Activated T-helper 2 cell treated with anti-CD3 and anti-CD28 coated beads, Interferon-gamma antibody, Interleukin-2, Interleukin-4, amounts not matched to agents 10 μg/mL and 5 μg/mL and 100 μg/mL, durations not matched to agents 14 hours and 24 hours and 36 hours (primary cell): ENCODE measurements around the gene HS3ST3A1. TPM values are rescaled to one million over a fixed set of nuclear protein-coding genes. Genes with fewer than 3 reads are reported as not detected.

Experiments
- DNase-seq: peaks from one replicate; pipeline ENCODE4 v3.0.0; 2021; ENCODE audit warnings: low spot score
- H3K27ac Mint-ChIP-seq: one replicate; pipeline ENCODE4 v1.8.0; 2021; ENCODE audit warnings: mixed read lengths
- H3K27me3 Mint-ChIP-seq: one replicate; pipeline ENCODE4 v1.8.0; 2021; ENCODE audit warnings: low read depth, mixed read lengths
- H3K36me3 Mint-ChIP-seq: one replicate; pipeline ENCODE4 v1.8.0; 2021; ENCODE audit warnings: low read depth, mixed read lengths
- H3K4me1 Mint-ChIP-seq: one replicate; pipeline ENCODE4 v1.8.0; 2021; ENCODE audit warnings: low read depth, mixed read lengths
- H3K4me3 Mint-ChIP-seq: one replicate; pipeline ENCODE4 v1.8.0; 2021; ENCODE audit warnings: low read depth, mild to moderate bottlenecking, moderate library complexity, mixed read lengths
- H3K9me3 Mint-ChIP-seq: one replicate; pipeline ENCODE4 v1.8.0; 2021; ENCODE audit warnings: mixed read lengths
- intact Hi-C: fragments of 100-400 bp; cut with micrococcal nuclease; formaldehyde crosslinking; loops from one replicate; pipeline ENCODE4 v1.15.1; 2023
- total RNA-seq: library from RNA; stranded (reverse); gene quantifications from 2 replicates; pipeline ENCODE4 v1.2.3, GENCODE V29; 2022

The HS3ST3A1 gene
- total RNA-seq, 1 donor from 2014 or later = 1.2 TPM

- no peak overlapping the region for H3K4me3 Mint-ChIP-seq
- H3K27me3 Mint-ChIP-seq = peaks cover 52% of the 10 kb centered on the region
- peak; percentile 66 for DNase-seq
- H3K9me3 Mint-ChIP-seq = no peaks in the 10 kb centered on the region
- H3K4me1 Mint-ChIP-seq = peaks cover 8% of the 10 kb centered on the region
- H3K36me3 Mint-ChIP-seq = no peaks in the 10 kb centered on the region
- intact Hi-C loops = loop anchor here (1.0 to 5.0 kb wide), 3 partner anchors 607 to 1331 kb away; no protein-coding TSS in a partner anchor
- no peak overlapping the region for H3K27ac Mint-ChIP-seq
These were observed 6.7 kb downstream of the HS3ST3A1 start for GRCh38 chr17:13594762-13595598.

- DNase-seq = no peak
- no peaks in the 10 kb centered on the region for H3K9me3 Mint-ChIP-seq
- no peak overlapping the region for H3K4me3 Mint-ChIP-seq
- no peak overlapping the region for H3K27ac Mint-ChIP-seq
- intact Hi-C loops = no loop called here
- H3K36me3 Mint-ChIP-seq = no peaks in the 10 kb centered on the region
- H3K4me1 Mint-ChIP-seq = peaks cover 8% of the 10 kb centered on the region
- H3K27me3 Mint-ChIP-seq = peaks cover 48% of the 10 kb centered on the region
These were observed 7.4 kb downstream of the HS3ST3A1 start for GRCh38 chr17:13594310-13594709.

- DNase-seq = no peak
- Mint-ChIP-seq H3K9me3 (no peaks in the 10 kb centered on the region), H3K4me3 (no peak overlapping the region), H3K4me1 (peaks cover 8% of the 10 kb centered on the region), H3K27me3 (peaks cover 42% of the 10 kb centered on the region), H3K27ac (no peak overlapping the region), H3K36me3 (no peaks in the 10 kb centered on the region)
- intact Hi-C loops = no loop called here
These were observed 8.0 kb downstream of the HS3ST3A1 start for GRCh38 chr17:13593757-13594156.

GRCh38 chr17:13593021-13593751, 8.5 kb downstream of the HS3ST3A1 start:
- Mint-ChIP-seq H3K36me3 (no peaks in the 10 kb centered on the region), H3K27ac (no peak overlapping the region), H3K4me1 (peaks cover 8% of the 10 kb centered on the region), H3K4me3 (no peak overlapping the region), H3K9me3 (no peaks in the 10 kb centered on the region), H3K27me3 (peaks cover 38% of the 10 kb centered on the region)
- intact Hi-C loops = no loop called here
- no peak for DNase-seq

GRCh38 chr17:13592427-13592826, 9.3 kb downstream of the HS3ST3A1 start:
- H3K4me3 Mint-ChIP-seq = no peak overlapping the region
- H3K27me3 Mint-ChIP-seq = peaks cover 34% of the 10 kb centered on the region
- no peak for DNase-seq
- intact Hi-C loops = no loop called here
- H3K27ac Mint-ChIP-seq = no peak overlapping the region
- H3K4me1 Mint-ChIP-seq = peaks cover 7% of the 10 kb centered on the region
- no peaks in the 10 kb centered on the region for H3K9me3 Mint-ChIP-seq
- H3K36me3 Mint-ChIP-seq = no peaks in the 10 kb centered on the region

GRCh38 chr17:13590441-13590840, 11.3 kb downstream of the HS3ST3A1 start:
- intact Hi-C loops = no loop called here
- Mint-ChIP-seq H3K36me3 (no peaks in the 10 kb centered on the region), H3K27ac (no peak overlapping the region), H3K27me3 (peaks cover 18% of the 10 kb centered on the region), H3K4me1 (peaks cover 7% of the 10 kb centered on the region), H3K9me3 (no peaks in the 10 kb centered on the region), H3K4me3 (no peak overlapping the region)
- DNase-seq = no peak

GRCh38 chr17:13589658-13590057, 12.1 kb downstream of the HS3ST3A1 start:
- intact Hi-C loops = no loop called here
- DNase-seq = no peak
- Mint-ChIP-seq H3K4me1 (peaks cover 1% of the 10 kb centered on the region), H3K4me3 (no peak overlapping the region), H3K36me3 (no peaks in the 10 kb centered on the region), H3K27ac (no peak overlapping the region), H3K27me3 (peaks cover 10% of the 10 kb centered on the region), H3K9me3 (no peaks in the 10 kb centered on the region)

GRCh38 chr17:13587487-13588338, 14.0 kb downstream of the HS3ST3A1 start:
- Mint-ChIP-seq H3K27me3 (peaks cover 8% of the 10 kb centered on the region), H3K27ac (no peak overlapping the region), H3K4me3 (no peak overlapping the region), H3K4me1 (no peaks in the 10 kb centered on the region), H3K36me3 (no peaks in the 10 kb centered on the region), H3K9me3 (no peaks in the 10 kb centered on the region)
- DNase-seq = no peak
- intact Hi-C loops = no loop called here

- H3K4me1 Mint-ChIP-seq = no peaks in the 10 kb centered on the region
- no peaks in the 10 kb centered on the region for H3K36me3 Mint-ChIP-seq
- no peak overlapping the region for H3K4me3 Mint-ChIP-seq
- DNase-seq = no peak
- peaks cover 7% of the 10 kb centered on the region for H3K27me3 Mint-ChIP-seq
- H3K9me3 Mint-ChIP-seq = no peaks in the 10 kb centered on the region
- H3K27ac Mint-ChIP-seq = no peak overlapping the region
- intact Hi-C loops = no loop called here
These were observed 17.0 kb downstream of the HS3ST3A1 start for GRCh38 chr17:13584701-13585080.

GRCh38 chr17:13583996-13584700, 17.6 kb downstream of the HS3ST3A1 start:
- H3K36me3 Mint-ChIP-seq = no peaks in the 10 kb centered on the region
- H3K27ac Mint-ChIP-seq = no peak overlapping the region

GRCh38 chr17:13582776-13583547, 18.8 kb downstream of the HS3ST3A1 start:
- Mint-ChIP-seq H3K4me1 (no peaks in the 10 kb centered on the region), H3K27me3 (peaks cover 6% of the 10 kb centered on the region), H3K9me3 (no peaks in the 10 kb centered on the region), H3K36me3 (no peaks in the 10 kb centered on the region), H3K27ac (no peak overlapping the region), H3K4me3 (no peak overlapping the region)
- no peak for DNase-seq
- intact Hi-C loops = no loop called here

More at GRCh38 chr17:13583996-13584700, 17.6 kb downstream of the HS3ST3A1 start:
- peaks cover 6% of the 10 kb centered on the region for H3K27me3 Mint-ChIP-seq
- H3K9me3 Mint-ChIP-seq = no peaks in the 10 kb centered on the region
- H3K4me1 Mint-ChIP-seq = no peaks in the 10 kb centered on the region
- DNase-seq = no peak
- H3K4me3 Mint-ChIP-seq = no peak overlapping the region
- intact Hi-C loops = no loop called here
